GM19452 (cell line): ENCODE measurements around the gene PTPRN2.
A peak's percentile ranks its signal among the peaks of the same experiment; 100 is the strongest.

Experiments used
- ATAC-seq: cut with Tn5 transposase; IDR thresholded peaks from one replicate; pipeline ENCODE4 v1.9.1; 2021; ENCODE audit not compliant: unreplicated experiment

Gene PTPRN2

GRCh38 chr7:158556721-158557440, 30.7 kb downstream of the PTPRN2 start:
- ATAC-seq, result no peak

GRCh38 chr7:158555034-158555520, 32.5 kb downstream of the PTPRN2 start:
- no peak for ATAC-seq

- ATAC-seq, result no peak
These were observed 36.7 kb downstream of the PTPRN2 start for GRCh38 chr7:158550886-158551452.

GRCh38 chr7:158550394-158550700, 37.3 kb downstream of the PTPRN2 start:
- no peak for ATAC-seq

GRCh38 chr7:158549616-158550393, 37.8 kb downstream of the PTPRN2 start:
- ATAC-seq, result no peak

- ATAC-seq, result no peak
These were observed 38.4 kb downstream of the PTPRN2 start for GRCh38 chr7:158549176-158549615.

GRCh38 chr7:158548726-158549125, 38.9 kb downstream of the PTPRN2 start:
- no peak for ATAC-seq

- ATAC-seq, result no peak
These were observed 39.8 kb downstream of the PTPRN2 start for GRCh38 chr7:158547817-158548216.

- no peak for ATAC-seq
These were observed 41.0 kb downstream of the PTPRN2 start for GRCh38 chr7:158546626-158547025.

GRCh38 chr7:158546214-158546613, 41.4 kb downstream of the PTPRN2 start:
- no peak for ATAC-seq

GRCh38 chr7:158544708-158545107, 42.9 kb downstream of the PTPRN2 start:
- ATAC-seq, result no peak

GRCh38 chr7:158543840-158544239, 43.8 kb downstream of the PTPRN2 start:
- no peak for ATAC-seq

GRCh38 chr7:158542651-158543566, 44.7 kb downstream of the PTPRN2 start:
- no peak for ATAC-seq

- peak; percentile 61 for ATAC-seq
These were observed 46.1 kb downstream of the PTPRN2 start for GRCh38 chr7:158541346-158542010.

GRCh38 chr7:158539711-158540146, 47.9 kb downstream of the PTPRN2 start:
- no peak for ATAC-seq

- no peak for ATAC-seq
These were observed 49.3 kb downstream of the PTPRN2 start for GRCh38 chr7:158538156-158538946.

GRCh38 chr7:158537516-158537882, 50.1 kb downstream of the PTPRN2 start:
- ATAC-seq, result no peak

- no peak for ATAC-seq
These were observed 50.6 kb downstream of the PTPRN2 start for GRCh38 chr7:158536871-158537515.

- ATAC-seq, result no peak
These were observed 52.5 kb downstream of the PTPRN2 start for GRCh38 chr7:158535079-158535478.
